ENCODE data around the gene SLCO6A1. TPM values are rescaled to one million over a fixed set of nuclear protein-coding genes. Genes with fewer than 3 reads are reported as not detected.

The SLCO6A1 gene
- polyA plus RNA-seq, 3 donors: not detected

DNA sequence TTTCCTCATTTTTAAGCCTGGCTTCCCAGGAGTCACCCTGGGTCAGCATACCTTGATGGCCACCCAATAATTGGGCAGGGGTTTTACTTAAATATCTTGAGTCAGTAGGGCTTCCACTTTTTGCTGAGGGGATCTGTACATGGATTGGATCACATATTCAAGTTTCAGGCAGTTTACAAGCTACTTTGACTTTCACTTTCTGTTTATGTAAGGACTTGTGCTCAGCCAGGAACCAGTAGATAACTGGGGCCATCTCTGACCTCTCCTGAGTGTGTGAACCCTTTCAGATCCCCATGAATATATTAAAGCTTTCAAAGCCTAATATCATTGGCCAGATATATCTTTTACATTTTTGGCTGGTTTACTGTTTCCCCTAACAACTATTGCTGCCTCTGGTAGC is 45.1 kb downstream of the SLCO6A1 start:
- no peak for DNase-seq
- no peak overlapping the region for H3K4me3 Mint-ChIP-seq
- H3K4me2 ChIP-seq (replicated peaks; ENCODE audit: extremely low read depth, low read length, poor library complexity, severe bottlenecking): no peak overlapping the region
- H3K79me2 ChIP-seq (ENCODE audit: insufficient read depth, low read length): no peaks in the 10 kb centered on the region
- TF ChIP-seq, protein P1, sequence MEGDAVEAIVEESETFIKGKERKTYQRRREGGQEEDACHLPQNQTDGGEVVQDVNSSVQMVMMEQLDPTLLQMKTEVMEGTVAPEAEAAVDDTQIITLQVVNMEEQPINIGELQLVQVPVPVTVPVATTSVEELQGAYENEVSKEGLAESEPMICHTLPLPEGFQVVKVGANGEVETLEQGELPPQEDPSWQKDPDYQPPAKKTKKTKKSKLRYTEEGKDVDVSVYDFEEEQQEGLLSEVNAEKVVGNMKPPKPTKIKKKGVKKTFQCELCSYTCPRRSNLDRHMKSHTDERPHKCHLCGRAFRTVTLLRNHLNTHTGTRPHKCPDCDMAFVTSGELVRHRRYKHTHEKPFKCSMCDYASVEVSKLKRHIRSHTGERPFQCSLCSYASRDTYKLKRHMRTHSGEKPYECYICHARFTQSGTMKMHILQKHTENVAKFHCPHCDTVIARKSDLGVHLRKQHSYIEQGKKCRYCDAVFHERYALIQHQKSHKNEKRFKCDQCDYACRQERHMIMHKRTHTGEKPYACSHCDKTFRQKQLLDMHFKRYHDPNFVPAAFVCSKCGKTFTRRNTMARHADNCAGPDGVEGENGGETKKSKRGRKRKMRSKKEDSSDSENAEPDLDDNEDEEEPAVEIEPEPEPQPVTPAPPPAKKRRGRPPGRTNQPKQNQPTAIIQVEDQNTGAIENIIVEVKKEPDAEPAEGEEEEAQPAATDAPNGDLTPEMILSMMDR (IDR thresholded peaks at IDR 0.05): no peak
- no peak overlapping the region for H3K27ac Mint-ChIP-seq
- H3K9ac ChIP-seq (ENCODE audit: insufficient read depth, low read length, poor library complexity, severe bottlenecking): no peak overlapping the region
- H3K4me1 ChIP-seq (ENCODE audit: control insufficient read depth in 1 of 2, insufficient read depth in 2 of 2, low read length in 2 of 2): no peaks in the 10 kb centered on the region
- peaks cover 5% of the 10 kb centered on the region for H3K4me1 Mint-ChIP-seq
- H3K27me3 ChIP-seq (ENCODE audit: control insufficient read depth in 2 of 2, insufficient read depth in 2 of 2, low read length in 2 of 2): no peaks in the 10 kb centered on the region
- no peak overlapping the region for H2AFZ ChIP-seq (ENCODE audit: insufficient read depth, low read depth, low read length, poor library complexity, severe bottlenecking)
- peaks cover 2 to 3% (median 3%) of the 10 kb centered on the region in 3 donors for H3K27me3 Mint-ChIP-seq (ENCODE audit: low read depth in 3 of 3)
- H3K36me3 ChIP-seq (replicated peaks in 1 of 2; ENCODE audit: control insufficient read depth in 1 of 2, insufficient read depth in 2 of 2, low read length in 2 of 2): no peaks in the 10 kb centered on the region
- H3K9me3 ChIP-seq (replicated peaks in 1 of 2; ENCODE audit: control insufficient read depth in 1 of 2, insufficient read depth in 1 of 2, low read length in 2 of 2): peaks cover 7 to 9% of the 10 kb centered on the region in 2 donors
- H3K9me3 Mint-ChIP-seq: peaks cover 0 to 33% (median 16%) of the 10 kb centered on the region in 7 donors
- no peaks in the 10 kb centered on the region for H3K36me3 Mint-ChIP-seq
- H4K20me1 ChIP-seq (ENCODE audit: insufficient read depth, low read length): no peaks in the 10 kb centered on the region
- H3K27ac ChIP-seq (ENCODE audit: low read depth in 1 of 2, low read length in 2 of 2): no peak overlapping the region
- intact Hi-C loops (cut with micrococcal nuclease): no loop called here
- H3K4me3 ChIP-seq (replicated peaks in 1 of 3; ENCODE audit: low read depth in 2 of 3, low read length in 3 of 3): no peak overlapping the region

DNA sequence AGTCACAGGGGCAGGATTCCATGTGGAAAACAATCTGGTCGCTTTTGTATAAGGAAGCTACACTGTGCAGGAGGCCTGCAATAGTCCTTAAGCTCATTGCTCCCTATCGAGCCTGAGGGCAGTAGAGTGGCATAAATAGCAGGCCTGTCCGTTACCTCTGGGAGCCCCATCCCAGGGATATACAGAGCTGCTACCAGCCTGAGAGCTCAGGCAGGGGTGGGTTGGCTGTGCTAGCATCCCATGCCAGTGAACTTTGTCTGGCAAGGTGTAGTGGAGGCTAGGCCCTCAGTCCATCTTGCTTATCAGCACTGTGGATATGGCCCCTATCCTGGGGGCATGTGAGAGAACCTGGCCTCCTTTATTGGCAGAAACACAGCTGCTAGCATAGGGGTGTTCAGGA is 47.7 kb downstream of the SLCO6A1 start:
- Mint-ChIP-seq H3K4me3 (no peak overlapping the region), H3K9me3 (peaks cover 0 to 43% (median 16%) of the 10 kb centered on the region in 7 donors), H3K4me1 (peaks cover 5% of the 10 kb centered on the region), H3K27ac (no peak overlapping the region), H3K36me3 (no peaks in the 10 kb centered on the region), H3K27me3 (ENCODE audit: low read depth in 3 of 3) (peaks cover 2 to 5% (median 3%) of the 10 kb centered on the region in 3 donors)
- Histone ChIP-seq H4K20me1 (ENCODE audit: insufficient read depth, low read length) (no peaks in the 10 kb centered on the region), H3K4me3 (replicated peaks in 1 of 3; ENCODE audit: low read depth in 2 of 3, low read length in 3 of 3) (no peak overlapping the region), H3K9ac (ENCODE audit: insufficient read depth, low read length, poor library complexity, severe bottlenecking) (no peak overlapping the region), H2AFZ (ENCODE audit: insufficient read depth, low read depth, low read length, poor library complexity, severe bottlenecking) (no peak overlapping the region), H3K4me1 (ENCODE audit: control insufficient read depth in 1 of 2, insufficient read depth in 2 of 2, low read length in 2 of 2) (no peaks in the 10 kb centered on the region), H3K27me3 (ENCODE audit: control insufficient read depth in 2 of 2, insufficient read depth in 2 of 2, low read length in 2 of 2) (no peaks in the 10 kb centered on the region), H3K4me2 (replicated peaks; ENCODE audit: extremely low read depth, low read length, poor library complexity, severe bottlenecking) (no peak overlapping the region), H3K9me3 (replicated peaks in 1 of 2; ENCODE audit: control insufficient read depth in 1 of 2, insufficient read depth in 1 of 2, low read length in 2 of 2) (peaks cover 7 to 9% of the 10 kb centered on the region in 2 donors), H3K27ac (ENCODE audit: low read depth in 1 of 2, low read length in 2 of 2) (no peak overlapping the region), H3K79me2 (ENCODE audit: insufficient read depth, low read length) (no peaks in the 10 kb centered on the region), H3K36me3 (replicated peaks in 1 of 2; ENCODE audit: control insufficient read depth in 1 of 2, insufficient read depth in 2 of 2, low read length in 2 of 2) (no peaks in the 10 kb centered on the region)
- TF ChIP-seq, protein P1 (IDR thresholded peaks at IDR 0.05): no peak
- WGBS (ENCODE audit: insufficient coverage): 97% methylated on average over 3 of the region's 3 CpGs
- DNase-seq: no peak
- intact Hi-C loops (cut with micrococcal nuclease): no loop called here

Data from CD14-positive monocyte (primary cell).